Posterior vena cava (tissue), 2 donors: ENCODE measurements around the gene SCG3. TPM values are rescaled to one million over a fixed set of nuclear protein-coding genes. Genes with fewer than 3 reads are reported as not detected.
A peak's percentile ranks its signal among the peaks of the same experiment; 100 is the strongest.
"Not testable (repeated sequence)": the region's sequence is repeated elsewhere in the genome, so short reads cannot be mapped to it uniquely, and the experiment has no call there.

ENCODE experiments used
- DNase-seq: peaks from one replicate; pipeline ENCODE4 v3.0.0-alpha.2; 2020; ENCODE audit warnings: low spot score
- intact Hi-C, 2 donors: fragments of 100-400 bp; cut with DNase I; formaldehyde crosslinking; loops; one replicate each; pipeline versions ENCODE4 v1.14.1 to v1.14.2; 2022 to 2023
- long read RNA-seq, 2 donors: library from polyadenylated mRNA; unstranded; transcript quantifications; one replicate each; pipeline ENCODE4 v2.0.0, GENCODE V29; 2020 to 2021
- total RNA-seq, 2 donors: library from RNA; stranded (reverse); fragmentation: NEBNext Ultra II Directional; extraction: Animal tissue kit (Norgen Biotek cat#: 25700); gene quantifications; one replicate each; pipeline ENCODE4 v1.2.1, GENCODE V29; 2021
- donor health status: DM: yes; HTN: yes; CAD: no.
- donor health status: DM: yes; HTN: yes; CAD: no.

SCG3 gene
- under 1 TPM; 0.14 to 0.46 TPM for total RNA-seq
- long read RNA-seq, donor 1, result 0 reads
- long read RNA-seq, donor 2, result 0 reads

DNA sequence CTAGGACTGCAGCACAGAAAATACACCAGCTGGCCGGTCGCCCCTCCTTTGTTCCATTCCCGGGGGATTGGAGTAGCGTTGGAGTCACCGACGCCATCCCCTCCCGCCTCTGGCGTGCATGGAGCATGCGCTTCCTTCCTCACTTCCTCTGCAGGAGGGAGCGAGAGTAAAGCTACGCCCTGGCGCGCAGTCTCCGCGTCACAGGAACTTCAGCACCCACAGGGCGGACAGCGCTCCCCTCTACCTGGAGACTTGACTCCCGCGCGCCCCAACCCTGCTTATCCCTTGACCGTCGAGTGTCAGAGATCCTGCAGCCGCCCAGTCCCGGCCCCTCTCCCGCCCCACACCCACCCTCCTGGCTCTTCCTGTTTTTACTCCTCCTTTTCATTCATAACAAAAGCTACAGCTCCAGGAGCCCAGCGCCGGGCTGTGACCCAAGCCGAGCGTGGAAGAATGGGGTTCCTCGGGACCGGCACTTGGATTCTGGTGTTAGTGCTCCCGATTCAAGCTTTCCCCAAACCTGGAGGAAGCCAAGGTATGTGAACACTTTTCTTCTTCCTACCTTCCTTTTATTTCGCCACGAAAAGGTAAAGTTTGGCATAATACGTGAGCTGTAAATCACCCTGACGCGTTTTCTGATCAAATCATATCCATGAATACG, at the start of gene SCG3:
Gene SCG3, plus strand, starts transcription at position 201 of the 661 bp plus-strand sequence. Its CDS starts 253 bp downstream, at position 454.
- DNase-seq, result peak; percentile 94
- intact Hi-C loops, result no loop called here

DNA sequence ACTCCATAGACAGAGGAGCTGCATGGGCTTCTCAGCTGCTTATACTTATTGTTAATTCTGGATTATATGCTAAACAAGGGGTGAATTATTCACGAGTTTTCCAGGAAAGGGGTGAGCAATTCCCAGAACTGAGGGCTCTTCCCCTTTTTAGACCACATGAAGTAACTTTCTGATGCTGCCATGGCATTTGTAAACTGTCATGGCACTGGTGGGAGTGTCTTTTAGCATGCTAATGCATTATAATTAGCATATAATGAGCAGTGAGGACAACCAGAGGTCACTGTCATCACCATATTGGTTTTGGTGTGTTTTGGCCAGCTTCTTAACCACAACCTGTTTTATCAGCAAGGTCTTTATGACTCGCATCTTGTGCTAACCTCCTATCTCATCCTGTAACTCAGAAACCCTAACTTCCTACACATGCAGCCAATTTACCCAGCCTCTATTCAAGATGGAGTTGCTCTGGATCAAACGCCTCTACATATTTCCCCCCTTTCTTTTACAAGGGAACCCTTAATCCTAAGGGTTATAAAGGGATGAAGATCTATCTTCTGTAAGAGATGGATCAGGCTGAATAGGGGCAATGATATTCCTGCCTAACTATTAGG, 46.6 kb upstream of the SCG3 start:
- no peak for DNase-seq
- intact Hi-C loops, result no loop called here

DNA sequence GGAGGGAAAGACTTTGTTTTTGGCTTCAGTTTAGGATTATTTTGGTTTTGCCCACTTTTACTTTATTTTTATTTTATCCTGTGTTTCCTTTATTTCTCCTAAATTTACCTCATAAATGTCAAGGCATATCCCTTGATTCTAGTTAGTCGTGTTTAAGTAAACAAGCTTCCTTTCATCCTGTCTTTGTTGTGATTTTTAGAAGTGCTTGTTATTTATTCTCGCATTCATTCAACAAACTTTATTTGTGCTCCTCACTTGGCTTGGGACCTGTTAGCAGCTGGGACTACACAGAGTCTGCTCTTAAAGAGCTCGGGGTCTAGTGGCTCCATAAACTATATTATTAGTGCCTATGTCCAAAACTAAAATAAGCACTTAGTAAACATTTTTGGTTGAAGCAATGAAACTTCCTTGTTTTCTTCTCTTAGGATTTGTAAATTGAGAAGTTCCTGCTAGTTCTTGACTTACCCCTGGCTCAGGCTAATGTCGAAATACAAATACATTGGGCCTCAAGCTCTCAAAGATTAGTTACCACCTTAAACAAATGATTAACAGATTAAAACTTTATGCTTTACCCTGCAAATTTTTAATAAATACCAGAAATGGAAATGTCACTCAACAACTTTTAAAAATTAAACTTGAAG, 39.7 kb upstream of the SCG3 start:
- intact Hi-C loops, result no loop called here
- DNase-seq, result no peak

DNA sequence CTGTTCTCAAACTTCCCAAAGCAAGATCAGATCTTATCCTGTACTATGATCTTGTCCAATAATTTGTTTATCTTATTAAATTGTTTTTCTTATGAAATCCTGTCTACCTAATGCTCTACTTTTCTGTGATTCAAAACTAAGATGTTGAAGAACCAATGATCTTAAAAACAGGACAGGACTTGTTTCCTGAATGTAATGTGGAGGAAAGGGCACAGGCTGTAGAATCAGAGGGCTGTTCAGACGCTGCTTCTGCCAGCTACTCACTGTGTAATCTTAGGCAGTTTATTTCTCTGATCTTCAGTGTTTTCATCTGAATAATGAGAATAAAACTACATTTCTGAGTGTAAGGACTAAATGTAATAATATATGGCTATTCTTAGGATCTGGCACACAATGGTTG, 38.6 kb upstream of the SCG3 start:
- no peak for DNase-seq
- intact Hi-C loops, result no loop called here

DNA sequence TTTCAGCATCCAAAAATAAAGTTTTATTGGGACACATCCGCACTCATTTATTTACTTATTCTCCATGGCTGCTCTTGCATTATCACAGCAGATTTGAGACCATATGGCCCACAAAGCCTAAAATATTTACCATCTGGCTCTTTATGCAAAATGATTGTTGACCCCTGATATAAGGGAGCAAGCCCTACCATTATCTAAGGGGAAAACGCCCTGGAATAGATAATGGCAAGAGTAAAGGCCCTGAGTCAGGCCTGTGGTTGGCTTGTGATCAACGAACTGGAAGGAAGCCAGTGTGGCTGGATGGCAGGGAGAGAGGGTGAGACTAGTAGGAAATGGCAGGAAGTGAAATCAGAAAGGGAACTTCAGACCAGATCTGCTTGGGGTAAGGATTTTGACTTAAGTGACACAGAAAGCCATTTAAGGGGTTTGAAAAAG, 34.2 kb upstream of the SCG3 start:
- intact Hi-C loops, result no loop called here

DNA sequence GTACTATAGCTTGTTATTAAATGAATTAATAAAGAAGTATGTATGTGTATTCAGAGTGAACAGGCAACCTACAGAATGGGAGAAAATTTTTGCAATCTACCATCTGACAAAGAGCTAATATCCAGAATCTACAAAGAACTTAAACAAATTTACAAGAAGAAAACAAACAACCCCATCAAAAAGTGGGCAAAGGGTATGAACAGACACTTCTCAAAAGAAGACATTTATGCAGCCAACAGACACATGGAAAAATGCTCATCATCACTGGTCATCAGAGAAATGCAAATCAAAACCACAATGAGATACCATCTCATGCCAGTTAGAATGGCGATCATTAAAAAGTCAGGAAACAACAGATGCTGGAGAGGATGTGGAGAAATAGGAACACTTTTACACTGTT, 33.2 kb upstream of the SCG3 start:
- intact Hi-C loops, DNase-seq: not testable (repeated sequence)

More for the DNA sequence above, 34.2 kb upstream of the SCG3 start:
- DNase-seq, result no peak

DNA sequence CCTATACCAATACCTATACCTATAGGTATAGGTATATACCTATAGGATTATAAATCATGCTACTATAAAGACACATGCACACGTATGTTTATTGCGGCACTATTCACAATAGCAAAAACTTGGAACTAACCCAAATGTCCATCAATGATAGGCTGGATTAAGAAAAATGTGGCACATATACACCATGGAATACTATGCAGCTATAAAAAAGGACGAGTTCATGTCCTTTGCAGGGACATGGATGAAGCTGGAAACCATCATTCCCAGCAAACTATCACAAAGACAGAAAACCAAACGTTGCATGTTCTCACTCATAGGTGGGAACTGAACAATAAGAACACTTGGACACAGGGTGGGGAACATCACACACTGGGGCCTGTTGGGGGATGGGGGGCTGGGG, 32.7 kb upstream of the SCG3 start:
- DNase-seq, intact Hi-C loops: not testable (repeated sequence)

DNA sequence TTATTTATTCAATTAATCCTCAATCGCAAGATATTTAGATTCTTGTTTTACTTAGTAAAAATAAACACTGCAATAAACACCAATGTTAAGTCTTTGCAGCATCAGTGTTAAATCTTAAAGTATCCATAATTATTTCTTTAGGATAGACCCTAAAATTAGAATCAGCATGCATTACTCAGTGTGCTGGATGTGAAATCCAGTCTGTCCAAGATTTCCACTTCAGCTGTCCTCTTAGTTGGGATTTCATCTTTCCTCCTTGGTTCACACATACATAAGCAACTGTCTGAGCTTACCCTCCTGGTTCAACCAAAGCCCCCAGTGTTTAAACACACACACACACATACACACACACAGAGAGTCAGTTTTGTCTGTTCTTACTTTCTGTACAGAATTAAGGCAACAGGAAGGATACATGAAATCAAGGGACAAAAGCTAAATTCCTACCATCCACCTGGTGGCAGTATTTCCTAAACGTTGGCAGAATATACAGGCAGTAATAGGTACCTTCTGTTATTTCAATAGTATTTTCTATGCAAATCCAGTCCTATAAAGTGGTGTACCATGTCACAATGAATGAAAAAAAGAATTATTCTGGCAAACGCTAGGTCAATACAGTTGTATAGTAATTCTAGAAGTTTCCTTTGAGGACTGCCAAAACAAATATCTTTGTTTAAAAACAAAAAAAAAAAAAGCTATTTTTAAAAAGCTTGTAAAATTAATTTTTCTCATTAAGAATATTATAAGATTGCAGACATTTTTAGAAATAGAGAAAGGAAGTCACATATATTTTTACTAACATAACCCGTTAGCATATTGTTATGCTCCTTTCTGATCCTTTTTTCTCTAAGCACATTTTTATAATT, 31.4 kb upstream of the SCG3 start:
- intact Hi-C loops, result loop anchor here (5.0 kb wide), 2 partner anchors 122 to 132 kb away; no protein-coding TSS in a partner anchor

DNA sequence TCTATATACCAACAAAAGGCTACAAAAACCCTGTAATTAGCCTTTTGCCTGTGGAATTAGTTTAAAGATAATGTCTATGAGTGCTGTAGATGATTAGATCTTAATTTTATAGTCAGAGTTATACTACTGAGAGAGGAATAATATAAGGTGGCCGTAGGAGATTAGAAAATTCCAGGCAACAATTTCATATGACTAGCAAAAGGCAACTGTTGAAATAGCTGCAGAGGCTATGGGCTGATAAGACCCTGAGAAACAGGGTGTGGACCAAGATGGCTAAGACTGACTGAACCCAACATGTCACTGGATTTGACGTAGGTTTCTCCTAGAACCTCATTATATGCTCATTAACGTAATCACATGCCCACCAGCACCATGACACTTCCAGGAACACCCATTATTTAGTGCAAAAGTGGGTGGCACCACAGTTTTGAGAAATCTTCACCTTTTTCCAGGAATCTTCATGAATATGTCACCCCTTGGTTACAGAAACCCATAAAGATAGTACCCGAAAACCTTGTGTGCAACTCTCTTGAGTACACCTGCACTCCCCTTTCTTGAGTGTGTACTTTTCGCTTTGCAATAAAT, 29.1 kb upstream of the SCG3 start:
- intact Hi-C loops, result loop anchor here (5.0 kb wide), 2 partner anchors 120 to 130 kb away; no protein-coding TSS in a partner anchor
- DNase-seq, result no peak

More for the DNA sequence above, 31.4 kb upstream of the SCG3 start:
- no peak for DNase-seq

DNA sequence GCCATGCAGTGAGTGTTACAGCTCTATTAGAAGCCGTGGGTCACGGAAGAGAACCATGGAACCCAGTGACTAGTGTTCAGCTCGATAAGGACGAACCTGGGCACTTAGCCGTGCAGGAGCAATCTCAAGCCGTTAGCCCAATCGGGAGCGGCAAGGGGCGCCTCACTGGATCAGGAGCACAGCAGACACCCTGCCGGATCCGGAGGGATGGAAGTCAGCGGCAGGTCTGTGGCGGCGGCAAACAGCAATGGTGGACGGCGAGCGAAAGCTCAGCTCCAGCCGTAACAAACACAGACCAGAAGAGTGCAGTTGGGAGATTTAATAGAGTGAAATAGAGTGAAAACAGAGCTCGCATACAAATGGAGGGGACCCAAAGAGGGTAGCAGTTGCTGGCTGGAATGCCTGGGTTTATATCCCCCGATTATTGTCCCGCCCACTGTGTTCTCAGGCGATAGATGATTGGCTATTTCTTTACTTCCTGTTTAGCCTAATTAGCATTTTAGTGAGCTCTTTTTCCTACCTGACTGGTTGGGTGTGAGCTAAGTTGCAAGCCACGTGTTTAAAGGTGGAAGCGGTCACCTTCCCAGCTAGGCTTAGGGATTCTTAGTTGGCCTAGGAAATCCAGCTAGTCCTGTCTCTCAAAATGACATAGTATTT, 25.8 kb upstream of the SCG3 start:
- intact Hi-C loops, DNase-seq: not testable (repeated sequence)

DNA sequence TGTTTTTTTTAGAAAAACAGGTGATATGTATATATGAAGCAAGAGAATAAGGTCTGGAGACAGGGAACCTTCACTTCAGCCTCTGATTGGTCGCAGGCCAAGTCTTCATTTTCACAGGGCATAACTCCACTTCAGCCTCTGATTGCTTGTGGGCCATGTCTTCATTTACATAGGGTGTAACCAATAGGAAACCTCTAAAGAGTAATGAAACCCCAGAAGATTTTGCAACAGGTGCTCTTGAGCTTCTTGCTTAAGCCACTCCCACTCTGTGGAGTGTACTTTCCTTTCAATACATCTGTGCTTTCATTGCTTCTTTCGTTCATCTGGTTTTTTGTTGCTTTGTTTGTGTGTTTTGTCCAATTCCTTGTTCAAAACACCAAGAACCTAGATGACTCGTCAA, 22.6 kb upstream of the SCG3 start:
- intact Hi-C loops, result no loop called here

DNA sequence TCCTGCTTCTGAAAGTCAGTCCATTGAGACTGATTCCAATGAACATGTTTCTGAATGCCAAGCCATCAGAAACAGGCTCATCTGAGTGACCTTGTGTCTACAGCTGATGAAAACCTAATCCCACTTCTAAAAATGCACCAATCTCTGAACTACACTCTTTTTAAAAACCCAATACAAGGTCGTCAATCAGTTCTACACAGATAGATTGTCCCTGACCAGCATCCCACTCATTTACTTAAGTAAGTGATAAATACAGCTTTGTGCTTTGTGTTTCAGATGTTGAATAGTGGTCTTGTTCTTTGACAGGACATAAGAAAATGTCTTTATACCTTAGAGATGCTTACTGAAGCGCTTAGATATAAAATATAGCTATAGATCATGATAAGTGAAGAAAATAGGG, 20.2 kb upstream of the SCG3 start:
- DNase-seq, result no peak
- intact Hi-C loops, result no loop called here

More for the DNA sequence above, 22.6 kb upstream of the SCG3 start:
- no peak for DNase-seq

DNA sequence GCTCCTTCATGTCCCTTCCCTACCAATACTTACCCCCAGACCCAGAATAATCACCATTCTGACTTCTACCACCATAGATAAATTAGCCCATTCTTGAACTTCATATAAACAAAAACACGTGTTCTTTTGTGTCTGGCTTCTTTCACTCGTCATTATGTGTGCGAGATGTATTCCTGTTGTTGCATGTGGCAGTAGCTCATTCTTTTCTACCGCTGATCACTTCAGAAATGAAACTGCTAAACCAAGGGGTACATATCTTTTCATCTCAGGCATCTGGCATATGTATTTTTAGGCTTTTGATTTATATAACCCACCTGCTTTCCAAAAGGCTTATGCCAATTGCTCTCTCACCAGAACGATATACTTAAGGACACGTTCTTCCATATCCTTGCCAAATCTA, 13.8 kb upstream of the SCG3 start:
- DNase-seq, result no peak
- intact Hi-C loops, result no loop called here

DNA sequence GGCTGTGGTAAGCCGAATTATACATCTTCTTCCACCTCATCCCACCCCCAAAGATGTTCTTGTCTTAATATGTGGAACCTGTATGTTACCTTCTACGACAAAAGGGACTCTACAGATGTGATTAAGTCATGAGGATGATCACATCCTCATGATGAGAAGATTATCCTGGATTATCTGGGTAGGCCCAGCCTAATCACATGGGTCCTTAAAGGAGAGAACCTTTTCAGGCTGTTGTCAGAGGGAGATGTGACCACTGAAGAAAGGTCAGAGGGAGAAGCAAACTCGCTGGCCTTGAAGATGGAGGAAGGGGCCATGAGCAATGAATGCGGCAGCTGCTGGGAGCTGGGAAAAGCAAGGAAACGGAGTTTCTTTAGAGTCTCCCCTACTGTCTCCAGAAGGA, 12.9 kb upstream of the SCG3 start:
- no peak for DNase-seq
- intact Hi-C loops, result no loop called here

DNA sequence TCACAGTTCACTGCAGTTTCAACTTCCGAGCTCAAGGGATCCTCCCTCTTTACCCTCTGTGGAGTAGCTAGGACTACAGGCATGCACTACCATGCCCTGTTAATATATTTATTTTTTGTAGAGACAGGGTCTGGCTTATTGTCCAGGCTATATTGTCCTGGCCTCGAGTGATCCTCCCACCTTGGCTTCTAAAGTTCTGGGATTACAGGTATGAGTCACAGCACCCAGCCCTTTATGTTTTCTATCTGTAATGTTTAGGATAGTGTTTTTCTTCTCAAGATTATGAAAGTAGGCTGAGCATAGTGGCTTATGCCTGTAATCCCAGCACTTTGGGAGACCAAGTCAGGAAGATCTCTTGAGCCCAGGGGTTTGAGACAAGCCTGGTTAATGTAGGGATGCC, 11.9 kb upstream of the SCG3 start:
- intact Hi-C loops, result no loop called here
- DNase-seq, result no peak

DNA sequence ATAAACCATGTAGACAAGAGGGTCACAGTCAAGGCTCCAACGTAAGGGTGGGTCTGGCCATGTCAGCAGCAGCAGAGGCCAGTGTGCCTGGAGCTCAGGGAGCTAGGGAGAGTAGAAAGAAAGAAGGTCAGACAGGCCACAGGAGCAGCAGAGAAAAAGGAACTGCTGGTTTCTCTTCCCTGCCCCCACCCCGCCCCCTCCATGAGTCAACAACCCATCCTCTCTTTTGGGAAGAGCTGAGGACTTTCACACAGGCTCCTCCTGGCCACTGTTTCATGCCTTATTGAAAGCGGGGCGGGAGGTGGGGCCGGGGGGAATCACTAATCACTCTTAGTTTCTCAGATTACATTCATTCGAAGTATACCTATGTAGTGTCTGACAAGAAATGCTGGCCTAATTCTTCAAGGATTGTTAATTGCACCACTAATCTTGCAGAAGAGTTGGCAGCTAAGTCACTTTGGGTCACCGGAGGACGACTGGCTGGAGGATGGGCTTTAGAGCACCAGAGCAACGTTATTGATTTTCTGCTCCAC, 9.1 kb upstream of the SCG3 start:
- intact Hi-C loops, result no loop called here
- DNase-seq, result no peak

DNA sequence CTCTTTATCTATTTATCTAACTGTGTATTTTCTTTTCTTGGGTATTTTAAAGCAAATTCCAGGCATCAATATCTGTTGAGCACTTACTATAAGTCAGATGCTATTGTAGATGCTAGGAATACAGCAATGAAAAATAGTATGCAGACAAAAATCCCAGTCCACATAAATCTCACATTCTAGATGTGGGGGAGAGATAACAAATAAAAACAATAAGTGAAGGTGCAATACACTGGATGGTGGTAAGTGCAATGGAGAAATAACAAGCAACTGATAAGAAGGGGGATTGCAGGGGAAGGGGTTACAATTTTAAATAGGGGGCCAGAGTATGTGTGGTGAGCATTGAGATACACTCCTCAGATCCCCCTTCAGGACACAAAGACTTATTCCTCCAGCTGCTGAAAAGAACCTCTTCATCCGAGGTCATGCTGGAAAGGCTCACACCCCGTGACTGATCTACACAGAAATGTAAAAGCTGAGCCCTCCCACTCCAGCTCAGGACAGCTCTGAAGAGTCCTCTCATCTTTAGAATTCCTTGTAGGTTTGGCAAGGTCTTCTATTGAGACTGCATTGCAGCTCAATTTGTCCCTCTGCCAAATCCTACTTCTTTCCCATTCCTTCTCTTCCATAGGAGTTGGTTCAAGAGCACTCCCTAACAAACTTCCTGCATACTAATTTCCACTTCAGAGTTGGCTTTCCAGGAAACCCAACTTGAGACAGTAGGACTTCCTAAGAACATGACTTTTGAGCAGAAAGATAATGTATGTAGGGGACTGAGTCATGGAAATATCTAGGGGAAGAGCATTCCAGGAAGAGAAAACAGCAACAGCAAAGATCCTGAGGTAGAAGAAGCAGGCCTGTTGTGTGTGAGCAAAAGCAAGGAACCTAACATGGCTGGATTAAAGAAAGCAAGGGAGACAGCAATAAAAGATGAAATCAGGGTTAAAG, 8.1 kb upstream of the SCG3 start:
- DNase-seq, result no peak
- intact Hi-C loops, result no loop called here
